NCI-H128 (cell line): ENCODE results near the gene BTBD9.

Source experiments
- DNase-seq: peaks from one replicate; lab custom pipeline; 2025; ENCODE audit not compliant: unreplicated experiment; lab: John Stamatoyannopoulos, UW

The BTBD9 gene

DNA sequence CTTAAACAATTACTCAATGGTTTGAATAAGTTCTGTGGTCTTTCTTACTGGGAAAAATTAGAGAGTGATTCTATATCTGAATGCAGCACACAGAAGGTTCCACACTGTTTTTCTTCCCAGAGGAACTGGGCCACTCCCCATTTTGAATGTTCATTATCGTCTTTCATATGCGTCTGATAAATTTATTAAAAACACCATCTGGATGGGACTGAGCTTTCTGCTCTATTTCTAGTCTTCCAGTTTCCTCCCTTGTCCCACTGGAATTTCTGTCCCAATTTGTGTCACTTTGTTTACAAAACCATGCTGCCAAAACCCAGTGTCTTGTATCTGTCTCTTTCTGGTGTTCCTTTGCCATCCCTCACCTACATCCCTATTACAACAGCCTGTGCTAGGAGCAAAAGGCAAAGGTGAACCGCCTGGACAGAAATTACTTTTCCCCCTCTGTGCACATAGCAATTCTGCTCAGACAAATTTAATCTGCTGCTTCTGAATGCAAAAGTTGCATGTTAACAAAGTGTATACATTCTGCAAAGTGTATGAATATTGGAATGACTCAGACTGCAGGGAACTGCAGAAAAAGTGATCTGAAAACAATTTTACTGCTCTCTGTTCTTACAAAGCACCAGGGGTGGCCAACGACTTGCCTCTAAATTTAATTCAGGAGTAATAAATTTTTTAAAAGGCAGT lies 333.6 kb downstream of the BTBD9 start:
- no peak for DNase-seq

DNA sequence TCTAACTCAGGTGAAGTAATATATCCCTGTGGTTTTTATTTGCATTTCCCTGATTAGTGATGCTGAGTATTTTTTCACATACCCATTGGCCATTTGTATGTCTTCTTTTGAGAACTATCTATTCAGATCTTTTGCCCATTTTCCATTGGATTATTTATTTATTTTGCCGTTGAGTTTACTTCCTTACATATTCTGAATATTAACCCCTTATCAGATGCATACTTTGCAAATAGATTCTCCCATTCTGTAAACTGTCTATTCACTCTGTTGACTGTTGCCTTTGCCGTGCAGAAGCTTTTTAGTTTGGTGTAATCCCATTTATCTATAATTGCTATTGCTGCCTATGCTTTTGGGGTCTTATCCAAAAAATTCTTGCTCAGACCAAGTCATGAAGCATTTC lies 336.9 kb downstream of the BTBD9 start:
- no peak for DNase-seq

DNA sequence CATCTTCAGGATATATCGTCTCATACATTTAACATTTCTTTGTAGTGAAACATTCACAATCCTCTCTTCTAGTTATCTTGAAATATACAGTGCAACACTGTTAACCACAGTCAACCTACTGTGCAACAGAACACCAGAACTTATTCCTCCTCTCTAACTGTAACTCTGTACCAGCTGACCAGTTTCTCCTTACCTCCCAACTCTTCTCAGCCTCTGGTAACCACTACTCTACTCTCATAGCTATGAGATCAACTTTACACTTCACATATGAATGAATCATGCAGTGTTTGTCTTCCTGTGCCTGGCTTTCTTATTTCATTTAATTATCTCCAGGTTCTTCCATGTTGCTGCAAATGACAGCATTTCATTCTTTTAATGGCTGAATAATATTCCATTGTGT lies 337.6 kb downstream of the BTBD9 start:
- DNase-seq = no peak

DNA sequence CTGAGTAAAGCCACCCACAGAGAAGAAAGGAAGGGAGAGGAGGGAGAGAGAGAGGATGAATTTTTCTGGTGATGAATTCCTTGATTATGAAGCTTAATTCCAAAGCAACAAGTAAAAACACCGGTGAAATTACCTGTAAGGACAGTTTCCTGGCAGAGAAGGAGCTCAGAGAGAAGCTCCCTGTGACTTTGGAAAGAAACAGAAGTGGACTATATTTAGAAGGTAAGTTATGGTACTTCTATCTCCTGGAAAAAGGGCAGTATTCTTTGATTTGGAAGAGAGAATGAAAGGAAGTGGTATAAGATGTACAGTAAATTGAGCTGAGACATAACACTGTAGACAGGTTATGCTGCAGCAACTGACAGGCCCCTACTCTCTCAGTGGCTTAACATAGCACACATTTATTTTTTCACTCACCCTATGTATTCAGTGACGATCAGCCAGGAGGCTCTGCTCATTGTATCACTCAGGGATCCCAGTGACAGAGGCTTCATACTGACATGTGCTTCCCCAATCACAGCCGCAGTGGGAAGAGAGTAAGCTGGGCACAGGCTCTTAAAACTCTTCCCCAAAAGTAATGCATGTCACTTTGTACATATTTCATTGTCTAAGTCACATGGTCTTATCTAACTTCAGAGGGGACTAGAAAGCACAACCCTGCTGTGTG lies 349.5 kb downstream of the BTBD9 start:
- DNase-seq = no peak

DNA sequence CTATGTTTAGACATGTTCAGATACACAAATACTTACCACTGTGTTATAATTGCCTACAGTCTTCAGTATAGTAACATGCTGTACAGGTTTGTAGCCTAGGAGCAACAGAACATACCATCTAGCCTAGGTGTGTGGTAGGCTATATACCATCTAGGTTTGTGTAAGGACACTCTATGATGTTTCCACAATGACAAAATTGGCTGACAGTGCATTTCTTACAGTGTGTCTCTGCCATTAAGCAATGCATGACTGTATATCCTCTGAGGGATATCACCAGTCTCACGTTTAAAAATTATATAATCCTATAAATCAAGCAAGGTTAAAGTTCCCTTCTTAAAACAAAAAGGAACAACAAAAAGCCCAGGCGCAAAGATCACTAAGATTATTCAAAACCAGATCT lies 352.2 kb downstream of the BTBD9 start:
- no peak for DNase-seq

DNA sequence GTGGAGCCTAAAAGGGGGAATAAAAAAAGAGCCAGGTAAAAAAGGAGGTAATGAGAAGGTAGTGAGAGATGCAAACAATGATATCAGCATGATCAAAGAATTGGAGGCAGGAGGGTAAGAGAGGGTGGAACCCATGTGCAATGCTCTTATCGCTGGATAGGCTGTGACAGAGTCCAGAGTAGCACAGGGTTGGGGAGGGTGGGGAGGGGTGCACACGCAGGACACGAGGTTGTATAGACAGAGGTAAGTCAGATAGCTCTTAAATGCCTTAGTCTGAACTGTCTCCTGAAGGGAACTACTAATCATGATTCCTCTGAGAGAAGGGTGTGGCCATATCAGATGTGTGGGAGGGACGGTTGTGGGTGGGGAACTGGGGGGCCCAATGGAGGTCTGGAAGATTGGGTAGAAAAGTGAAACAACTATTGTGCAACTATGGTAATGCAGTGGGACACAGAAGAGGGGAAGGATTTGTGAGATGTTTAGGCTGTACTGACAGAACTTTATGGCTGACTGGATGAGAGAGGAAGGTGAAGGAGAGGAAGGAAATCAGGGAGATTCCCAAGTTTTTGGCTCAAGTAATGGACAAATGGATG lies 354.8 kb downstream of the BTBD9 start:
- DNase-seq = no peak

DNA sequence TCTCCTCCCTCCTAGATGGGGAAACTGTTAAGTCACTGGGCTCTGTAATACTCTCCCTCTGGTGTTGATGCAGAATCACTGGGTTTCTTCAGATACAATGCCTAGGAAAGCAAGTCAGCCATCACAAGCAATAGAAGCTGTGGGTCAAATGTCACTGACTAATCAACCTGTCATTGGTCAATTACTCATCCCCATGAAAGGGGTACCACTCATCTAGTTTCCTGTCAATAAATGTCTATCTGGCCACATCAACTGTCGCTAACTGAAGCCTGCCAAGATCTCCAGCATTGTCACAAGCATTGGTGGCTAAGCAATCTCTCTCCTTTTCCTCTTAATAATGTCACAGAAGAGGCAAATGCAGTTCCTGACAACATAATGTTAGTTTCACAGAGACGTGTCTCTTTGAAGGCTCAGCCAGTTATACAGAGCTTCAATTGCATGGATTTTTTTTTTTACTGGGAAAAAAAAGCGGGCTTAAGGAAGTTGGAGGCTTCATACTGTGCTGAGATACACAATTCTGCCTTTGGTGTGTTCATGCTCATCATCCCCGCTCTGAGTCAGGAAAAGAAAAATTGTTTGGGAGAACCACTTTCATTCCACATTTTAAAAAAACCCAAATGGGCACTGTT lies 355.9 kb downstream of the BTBD9 start:
- no peak for DNase-seq

DNA sequence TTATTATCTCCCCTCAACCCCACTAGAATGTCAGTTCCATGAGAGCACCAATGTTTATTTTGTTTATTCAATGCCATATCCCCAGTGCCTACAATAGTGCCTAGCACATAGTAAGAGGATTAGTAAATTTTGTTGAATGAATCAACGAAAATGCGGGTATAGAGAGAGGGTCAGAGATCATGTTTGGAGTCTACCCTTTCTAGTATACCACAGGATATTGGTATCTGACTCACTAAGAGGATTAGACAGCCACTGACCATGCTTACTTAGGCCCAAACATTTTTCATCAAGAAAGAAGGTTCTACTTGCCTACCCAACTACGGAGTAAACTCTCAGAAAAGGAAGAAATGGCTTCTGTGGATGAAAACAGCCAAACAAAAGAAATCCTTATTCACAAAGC lies 356.8 kb downstream of the BTBD9 start:
- DNase-seq = no peak

DNA sequence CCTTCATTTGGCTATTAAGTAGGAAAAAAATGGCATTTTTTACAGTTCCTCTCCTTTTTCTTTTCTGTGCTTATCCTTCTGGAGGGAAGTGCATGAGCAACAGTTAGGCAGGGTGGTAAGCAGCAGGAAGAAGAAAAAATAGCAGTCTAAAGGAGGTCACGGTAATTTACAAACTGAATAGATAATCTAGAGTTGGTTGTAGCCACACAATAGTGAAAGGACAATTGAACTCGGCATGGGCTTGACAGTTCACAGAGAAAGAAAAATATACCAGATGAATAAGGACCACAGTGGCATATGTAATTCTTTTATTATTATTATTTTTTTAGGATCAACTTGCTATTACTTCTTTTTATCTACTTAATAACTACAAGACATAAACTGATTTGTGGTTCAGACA lies 358.6 kb downstream of the BTBD9 start:
- DNase-seq = no peak

DNA sequence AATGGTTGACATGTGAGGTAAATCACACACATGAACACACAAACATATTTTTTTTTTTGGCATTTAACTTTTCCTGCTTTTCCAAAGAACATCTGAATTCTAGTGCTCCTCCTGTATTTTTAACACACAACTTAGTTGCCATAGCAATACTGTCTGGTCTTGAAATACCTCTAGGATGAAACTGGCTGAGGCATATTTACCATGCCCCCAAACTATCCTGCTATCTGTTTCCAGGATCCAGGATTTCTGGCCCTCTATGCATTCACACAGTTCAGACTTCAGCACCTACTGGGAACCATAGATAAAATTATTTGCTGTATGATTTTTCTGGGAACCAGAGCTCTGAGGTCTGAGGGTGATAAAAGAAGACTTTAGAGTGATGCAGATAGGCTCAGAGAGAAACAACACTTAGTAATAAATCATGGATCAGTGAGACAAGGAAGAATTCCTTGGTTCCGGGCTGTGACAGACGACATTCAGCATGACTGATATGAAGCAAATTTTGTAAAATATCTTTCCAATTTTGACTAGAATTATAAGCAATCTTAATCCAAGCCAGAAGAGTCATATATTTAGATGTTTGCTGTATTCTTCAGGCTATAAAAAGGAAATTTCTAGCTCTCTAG lies 359.7 kb downstream of the BTBD9 start:
- no peak for DNase-seq

DNA sequence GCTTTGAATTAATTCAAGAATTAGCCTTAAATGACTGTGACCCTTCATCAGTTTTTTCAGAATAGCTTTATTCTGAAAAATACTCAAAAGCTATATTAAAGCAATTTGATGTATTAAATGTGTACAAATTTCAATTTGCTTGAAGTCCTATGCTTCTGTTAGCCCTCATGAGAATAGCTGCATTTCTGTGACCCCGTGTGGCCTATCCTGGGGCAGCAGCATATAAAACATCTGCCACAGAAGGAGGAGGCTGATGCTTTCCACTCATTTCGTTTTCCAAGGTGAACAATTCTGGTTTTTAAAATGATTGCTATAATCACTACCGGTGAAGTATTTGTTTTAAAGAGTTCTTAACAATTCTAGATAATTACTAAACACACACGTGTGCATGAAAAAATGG lies 360.3 kb downstream of the BTBD9 start:
- no peak for DNase-seq

DNA sequence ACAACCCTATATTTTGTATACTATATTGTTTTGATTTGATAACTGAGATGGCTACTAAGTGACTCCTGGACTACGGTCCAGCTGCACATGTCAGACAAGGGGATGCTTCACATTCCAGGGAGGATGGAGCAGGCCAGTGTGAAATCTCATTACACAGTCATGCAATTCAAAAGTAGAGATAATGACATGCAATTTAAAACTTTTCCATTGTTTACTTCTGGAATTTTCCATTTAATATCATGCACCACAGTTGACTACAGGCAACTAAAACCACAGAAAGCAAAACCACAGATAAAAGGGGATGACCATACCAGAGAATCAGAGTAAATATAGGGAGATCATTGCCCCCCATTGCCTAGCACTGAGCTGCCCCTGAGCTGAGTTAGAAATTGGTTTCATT lies 366.4 kb downstream of the BTBD9 start:
- no peak for DNase-seq

DNA sequence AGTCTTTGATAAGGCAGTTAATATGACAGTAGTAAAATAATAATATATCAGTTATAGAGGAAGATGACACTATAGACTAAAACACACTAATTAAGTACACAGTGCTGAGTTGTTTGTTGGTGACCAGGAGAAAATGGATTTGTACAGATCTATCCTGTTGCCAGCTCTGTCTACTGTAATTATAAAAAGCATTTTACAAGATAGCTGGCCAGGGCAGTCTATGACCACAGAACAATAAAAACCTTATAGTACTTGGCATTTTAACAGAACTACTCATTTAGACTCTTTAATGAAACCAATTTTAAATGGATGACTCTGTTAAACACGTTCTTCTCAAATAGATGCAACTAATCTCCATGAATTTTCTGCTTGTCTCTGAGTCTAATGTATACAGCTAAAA lies 367.5 kb downstream of the BTBD9 start:
- no peak for DNase-seq

DNA sequence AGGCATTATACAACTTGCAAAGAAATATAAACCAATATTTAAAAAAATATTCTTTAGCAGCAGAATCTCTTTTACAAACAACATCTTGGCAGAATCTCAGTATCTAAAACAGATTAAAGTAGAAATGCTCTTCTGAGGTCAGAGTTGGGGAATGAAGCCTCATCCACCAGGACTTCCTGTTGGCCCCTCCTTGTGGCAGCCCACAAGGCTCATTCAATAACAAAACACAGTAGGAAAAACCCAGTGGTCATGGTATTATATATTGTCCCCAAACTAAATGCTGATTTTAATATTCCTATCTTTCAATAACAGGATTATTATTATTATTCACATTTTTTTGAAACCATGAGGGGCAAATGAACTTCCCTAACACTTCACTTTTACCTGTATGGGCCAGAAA lies 368.6 kb downstream of the BTBD9 start:
- no peak for DNase-seq

DNA sequence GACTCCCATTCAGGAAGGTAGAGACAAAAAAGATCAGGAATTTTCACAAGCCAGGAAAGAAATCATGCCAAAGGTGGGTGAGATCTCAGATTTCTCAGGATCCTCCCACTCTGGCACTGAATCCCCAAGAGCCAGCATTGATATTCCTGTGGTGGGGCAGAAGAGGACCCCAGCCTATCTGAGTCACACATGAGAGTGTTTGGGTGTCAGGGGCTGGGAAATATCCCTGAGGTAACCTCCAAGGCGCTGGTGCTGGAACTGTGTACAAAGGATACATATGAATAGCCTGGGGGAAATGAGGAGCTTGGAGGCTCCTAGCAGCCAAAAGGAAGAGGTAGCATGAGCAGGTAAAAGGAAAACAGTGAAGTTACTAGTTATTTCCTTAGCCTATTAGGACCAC lies 369.4 kb downstream of the BTBD9 start:
- no peak for DNase-seq

DNA sequence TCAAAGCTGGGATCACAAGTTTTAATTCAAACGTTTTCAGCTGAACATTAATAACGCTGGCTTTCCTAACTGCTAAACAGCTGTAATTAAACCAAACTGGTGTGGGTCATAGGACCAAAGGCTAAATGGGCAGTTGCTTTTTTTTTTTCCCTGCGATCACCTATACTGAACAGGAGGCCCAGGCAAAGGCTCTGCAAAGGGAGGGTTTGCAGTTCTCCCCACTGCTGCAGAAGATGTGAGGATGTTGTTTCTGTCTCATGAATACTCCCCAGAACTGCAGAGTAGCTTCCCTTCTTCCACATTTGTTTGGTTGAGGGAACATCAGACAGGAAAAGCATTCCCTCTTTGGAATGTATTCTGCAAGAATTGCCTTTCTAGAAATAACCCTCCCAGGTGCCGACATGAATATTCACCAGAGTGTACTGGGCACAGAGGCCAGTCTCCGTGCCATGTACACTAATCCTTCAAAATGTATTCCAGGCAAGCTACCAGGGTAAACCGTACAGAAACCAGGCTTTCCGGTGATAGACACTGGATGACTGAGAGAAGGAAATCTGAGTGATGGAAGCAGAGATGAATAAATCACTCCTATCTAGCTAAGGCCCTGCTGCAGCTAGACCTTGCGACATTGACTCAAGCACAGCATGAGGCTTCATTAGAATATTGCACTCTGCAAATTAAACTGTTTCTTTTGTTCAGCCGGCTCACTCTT lies 370.1 kb downstream of the BTBD9 start:
- DNase-seq = no peak

DNA sequence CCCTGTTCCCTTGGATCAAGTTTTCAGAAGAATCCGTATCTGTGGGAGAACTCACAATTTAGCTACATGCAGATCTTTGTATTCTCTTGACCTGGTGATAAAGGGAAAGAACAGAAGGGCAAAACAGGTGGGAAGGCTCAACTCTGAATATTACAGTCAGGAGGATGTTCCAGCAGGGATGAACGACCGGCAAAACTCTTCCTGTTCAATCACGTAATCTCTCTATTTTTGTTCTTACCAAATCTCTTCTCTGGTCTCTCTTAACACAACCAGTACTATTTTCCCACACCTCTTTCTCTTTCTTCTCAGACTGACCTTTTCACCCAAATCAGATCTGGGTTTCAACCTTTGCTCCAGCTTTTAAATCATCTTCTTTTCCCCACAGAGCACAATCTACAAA lies 371.4 kb downstream of the BTBD9 start:
- no peak for DNase-seq

DNA sequence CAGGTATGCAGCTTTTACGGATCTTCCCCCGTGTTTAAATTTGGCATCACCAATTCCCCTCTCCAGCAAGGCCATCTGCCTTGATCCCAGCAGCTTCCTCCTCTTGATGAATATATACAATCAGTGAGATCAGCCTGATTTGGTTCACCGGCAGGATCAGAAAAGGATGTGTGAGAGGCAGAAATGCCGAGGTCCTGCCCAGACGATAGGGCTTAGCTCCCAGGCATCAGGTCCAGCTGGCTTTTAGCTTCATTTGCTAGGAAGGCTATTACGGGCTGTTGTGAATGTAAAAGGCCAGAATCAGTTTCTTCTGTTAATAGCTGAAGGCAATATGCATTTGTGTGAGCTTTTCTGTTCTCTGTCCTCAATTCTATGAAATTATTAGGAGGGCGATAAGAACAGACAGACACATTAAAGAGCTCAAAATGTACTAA lies 372.8 kb downstream of the BTBD9 start:
- no peak for DNase-seq

DNA sequence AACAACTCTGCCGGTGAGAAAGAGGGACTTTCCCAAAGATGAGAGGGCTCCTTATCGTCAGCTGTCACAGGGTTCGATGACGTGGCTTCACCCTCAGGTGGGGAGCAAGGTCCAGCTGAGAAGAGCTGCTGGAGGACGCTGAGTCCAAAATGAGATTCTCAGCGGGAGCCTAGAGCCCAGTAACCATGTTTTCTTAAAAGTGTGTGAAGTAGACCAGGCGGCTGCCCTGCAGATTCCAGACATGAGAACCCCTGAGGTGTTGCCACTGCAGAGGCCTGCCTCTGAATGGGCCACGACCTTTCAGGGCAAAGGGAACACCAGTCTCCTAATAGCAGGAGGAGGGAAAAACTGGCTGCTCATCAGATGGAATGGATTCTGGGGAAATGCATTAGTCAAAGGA lies 375.1 kb downstream of the BTBD9 start:
- DNase-seq = no peak

DNA sequence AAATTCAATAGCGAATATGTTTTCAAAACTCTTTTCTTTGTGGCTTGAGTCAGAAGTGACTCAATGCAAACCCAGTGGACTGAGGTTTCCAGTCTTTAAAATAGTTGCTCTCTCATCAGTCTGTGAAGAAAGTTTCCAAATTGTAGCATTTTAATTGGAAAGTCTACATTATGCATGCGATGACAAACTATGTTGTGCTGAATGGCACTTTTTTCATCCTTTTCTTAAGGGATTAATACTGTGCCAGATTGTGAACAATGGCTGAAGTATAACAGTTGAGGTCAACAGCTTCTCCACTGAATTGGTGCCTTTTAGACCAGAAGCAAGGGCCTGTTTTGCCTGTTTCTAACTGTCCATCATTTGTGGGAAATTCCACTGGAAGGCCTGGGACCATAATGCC lies 377.1 kb downstream of the BTBD9 start:
- no peak for DNase-seq

DNA sequence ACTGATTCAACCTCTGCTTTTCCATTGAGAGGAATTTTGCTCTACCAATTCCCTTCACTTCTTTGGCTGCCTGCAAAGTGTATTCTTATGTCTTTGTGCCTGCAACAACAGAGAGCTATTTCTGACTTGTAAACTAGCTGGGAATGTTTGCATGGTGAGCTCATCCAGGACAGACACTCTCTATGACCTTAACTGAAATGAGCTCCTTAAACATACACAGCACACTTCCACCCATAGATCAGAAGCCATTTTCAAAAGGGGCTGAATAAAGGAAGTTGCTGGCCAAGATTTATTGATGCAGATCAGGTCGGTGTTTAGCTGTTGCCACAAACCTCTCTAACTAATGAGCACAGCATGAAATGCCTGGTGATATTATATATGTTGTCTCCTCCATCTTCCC lies 377.7 kb downstream of the BTBD9 start:
- DNase-seq = no peak
